ENCODE results near the gene TM2D3. TPM values are rescaled to one million over a fixed set of nuclear protein-coding genes. Genes with fewer than 3 reads are reported as not detected.

Gene TM2D3
- total and polyA plus RNA-seq, 10 of the 15 experiments (the other 5 are each of a cell fraction or from before 2014, with no cell fraction given), result 28.3 to 84.5 (median 45.0) TPM

GRCh38 chr15:101611007-101611406 lies 41.2 kb downstream of the TM2D3 start (continued):
- no peak for TF ChIP-seq E2F8 (IDR thresholded peaks at IDR 0.05; ENCODE audit: low read depth, partially characterized antibody)
- no peak for TF ChIP-seq SREBF2 (IDR thresholded peaks at IDR 0.05; ENCODE audit: low read length)
- TF ChIP-seq CBFB (IDR thresholded peaks at IDR 0.05; ENCODE audit: low read depth), result no peak
- TF ChIP-seq CBX5 (IDR thresholded peaks at IDR 0.05; ENCODE audit: low read depth), result no peak
- TF ChIP-seq MYB (IDR thresholded peaks at IDR 0.05; ENCODE audit: borderline replicate concordance, low read depth, low read length), result no peak

- Histone ChIP-seq H3K36me3 (ENCODE audit: control insufficient read depth in 2 of 2, insufficient read depth in 2 of 2, low read length in 1 of 2) (no peaks in the 10 kb centered on the region), H2AFZ (ENCODE audit: control insufficient read depth, low read depth, low read length) (no peak overlapping the region), H3K27ac (ENCODE audit: control insufficient read depth, insufficient read depth) (no peak overlapping the region), H3K27me3 (replicated peaks in 1 of 2; ENCODE audit: control insufficient read depth in 2 of 2, insufficient read depth in 2 of 2, low read length in 1 of 2) (no peaks in the 10 kb centered on the region), H3K9ac (ENCODE audit: control insufficient read depth, insufficient read depth, low read length) (no peak overlapping the region), H3K79me2 (ENCODE audit: control insufficient read depth, insufficient read depth, low read length) (no peaks in the 10 kb centered on the region), H3K4me1 (ENCODE audit: control insufficient read depth, insufficient read depth, low read length) (no peaks in the 10 kb centered on the region), H4K20me1 (ENCODE audit: control insufficient read depth, insufficient read depth) (no peaks in the 10 kb centered on the region), H3K4me3 (no peak overlapping the region), H3K9me3 (replicated peaks; ENCODE audit: control insufficient read depth, insufficient read depth, low read length) (no peaks in the 10 kb centered on the region), H3K4me2 (ENCODE audit: control insufficient read depth, insufficient read depth) (no peak overlapping the region)
- TF ChIP-seq HDGF (IDR thresholded peaks at IDR 0.05), result no peak
- no peak for TF ChIP-seq PKNOX1 (IDR thresholded peaks at IDR 0.05)
- TF ChIP-seq PML (IDR thresholded peaks at IDR 0.05; ENCODE audit: low read length), result no peak
- TF ChIP-seq CBX5 (IDR thresholded peaks at IDR 0.05; ENCODE audit: low read depth), result no peak
- TF ChIP-seq CBFB (IDR thresholded peaks at IDR 0.05; ENCODE audit: low read depth), result no peak
- TF ChIP-seq ZSCAN29 (IDR thresholded peaks at IDR 0.05), result no peak
- TF ChIP-seq ZNF384 (IDR thresholded peaks at IDR 0.05; ENCODE audit: borderline replicate concordance, low read depth, low read length), result no peak
- no peak for TF ChIP-seq ESRRA (IDR thresholded peaks at IDR 0.05; ENCODE audit: low read length)
- no peak for TF ChIP-seq CUX1 (IDR thresholded peaks at IDR 0.05; ENCODE audit: insufficient replicate concordance, low read depth, low read length)
- TF ChIP-seq FOXM1 (IDR thresholded peaks at IDR 0.05; ENCODE audit: low read depth, low read length), result no peak
- ATAC-seq, result no peak
- DNase-seq (ENCODE audit: low read depth, low spot score), result no peak
- in situ Hi-C loops (cut with MboI), result no loop called here
- RAD21 ChIA-PET (ENCODE audit: unreplicated experiment), result no interaction called here
- FAIRE-seq, result no peak
- 38% methylated on average over 8 of the region's 8 CpGs for WGBS (ENCODE audit: insufficient coverage, insufficient replicate concordance, low lambda C conversion rate, missing lambda C conversion rate)
- intact Hi-C loops (cut with micrococcal nuclease; ENCODE audit: unreplicated experiment), result no loop called here
- CTCF ChIA-PET, result no interaction called here
- SMC1A ChIA-PET (ENCODE audit: uncharacterized antibody, unreplicated experiment), result no interaction called here
- no TSS peak for BruUV-seq (replicated peaks)
- POLR2A ChIA-PET, result no interaction called here
Observed at GRCh38 chr15:101610611-101611000, 41.6 kb downstream of the TM2D3 start.
